GM21723 (cell line): Measurements from ENCODE around the gene WDR70.
"Not testable (repeated sequence)": the region's sequence is repeated elsewhere in the genome, so short reads cannot be mapped to it uniquely, and the experiment has no call there.

Source experiments
- ATAC-seq: cut with Tn5 transposase; IDR thresholded peaks from one replicate; pipeline ENCODE4 v1.9.1; 2021; ENCODE audit warnings: mild to moderate bottlenecking, moderate library complexity; ENCODE audit not compliant: unreplicated experiment

The WDR70 gene

DNA sequence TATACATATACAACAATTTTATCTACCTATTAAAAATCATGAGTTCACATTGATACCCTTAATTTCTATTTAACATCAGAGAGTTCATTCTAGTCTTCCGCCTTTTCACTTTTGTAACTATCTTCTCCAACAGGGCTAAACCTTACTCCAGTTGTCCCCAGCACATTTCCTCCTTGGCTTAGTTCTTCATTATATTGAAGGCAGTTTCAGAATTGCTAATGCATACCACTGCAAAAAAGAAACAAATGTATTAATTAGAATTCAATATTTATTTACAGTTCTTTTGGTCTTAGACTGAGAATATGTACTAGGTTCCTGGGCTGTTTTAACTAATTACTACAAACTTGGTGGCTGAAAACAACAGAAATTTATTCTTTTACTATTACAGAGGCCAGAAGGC lies 132.5 kb downstream of the WDR70 start:
- ATAC-seq, result no peak

DNA sequence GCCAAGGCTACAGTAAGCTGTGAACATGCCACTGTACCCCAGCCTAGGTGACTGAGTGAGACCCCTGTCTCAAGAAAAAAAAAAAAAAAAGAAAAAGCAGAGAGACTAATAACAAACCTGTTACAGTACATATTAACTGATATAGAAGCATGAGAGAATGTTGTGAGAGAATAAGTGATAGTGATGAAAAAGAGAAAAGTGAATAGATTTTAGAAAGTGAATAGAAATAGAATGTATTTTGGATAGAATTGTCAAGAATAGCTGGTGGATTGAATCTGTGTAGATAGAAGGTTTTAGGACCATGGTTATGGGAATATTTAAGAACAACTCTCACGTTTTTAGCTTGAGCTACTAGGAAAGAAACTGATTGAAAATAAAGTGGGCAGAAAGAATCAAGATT lies 135.8 kb downstream of the WDR70 start:
- ATAC-seq, result no peak

DNA sequence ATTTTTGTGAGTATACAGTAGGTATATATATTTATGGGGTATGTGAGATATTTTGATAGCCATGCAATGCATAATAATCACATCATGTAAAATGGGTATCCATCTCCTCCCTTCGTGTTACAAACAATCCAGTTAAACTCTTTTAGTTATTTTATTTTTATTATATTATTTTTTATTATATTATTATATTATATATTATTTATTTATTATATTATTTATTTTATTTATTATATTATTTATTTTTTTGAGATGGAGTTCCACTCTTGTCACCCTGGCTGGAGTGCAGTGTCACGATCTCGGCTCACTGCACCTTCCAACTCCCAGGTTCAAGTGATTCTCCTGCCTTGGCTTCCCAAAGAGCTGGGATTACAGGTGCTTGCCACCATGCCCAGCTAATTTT lies 138.6 kb downstream of the WDR70 start:
- no peak for ATAC-seq

DNA sequence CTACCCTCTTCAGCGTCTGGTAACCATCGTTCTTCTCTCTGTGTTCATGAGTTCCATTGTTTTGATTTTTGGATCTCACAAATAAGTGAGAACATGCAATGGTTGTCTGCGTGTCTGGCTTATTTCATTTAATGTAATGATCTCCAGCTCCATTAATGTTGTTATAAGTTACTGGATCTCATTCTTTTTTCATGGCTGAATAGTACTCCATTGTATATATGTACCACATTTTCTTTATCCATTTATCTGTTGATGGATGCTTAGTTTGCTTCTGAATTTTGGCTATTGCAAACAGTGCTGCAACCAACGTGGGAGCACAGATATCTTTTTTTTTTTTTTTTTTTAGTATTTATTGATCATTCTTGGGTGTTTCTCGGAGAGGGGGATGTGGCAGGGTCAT lies 139.2 kb downstream of the WDR70 start:
- not testable (repeated sequence) for ATAC-seq

DNA sequence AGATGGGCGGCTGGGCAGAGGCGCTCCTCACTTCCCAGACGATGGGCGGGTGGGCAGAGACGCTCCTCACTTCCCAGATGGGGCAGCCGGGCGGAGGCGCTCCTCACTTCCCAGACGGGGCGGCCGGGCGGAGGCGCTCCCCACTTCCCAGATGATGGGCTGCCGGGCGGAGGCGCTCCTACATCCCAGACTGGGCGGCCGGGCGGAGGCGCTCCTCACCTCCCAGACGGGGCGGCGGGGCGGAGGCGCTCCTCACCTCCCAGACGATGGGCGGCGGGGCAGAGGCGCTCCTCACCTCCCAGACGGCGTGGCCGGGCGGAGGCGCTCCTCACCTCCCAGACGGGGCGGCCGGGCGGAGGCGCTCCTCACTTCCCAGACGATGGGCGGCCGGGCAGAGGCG lies 140.2 kb downstream of the WDR70 start:
- no peak for ATAC-seq

DNA sequence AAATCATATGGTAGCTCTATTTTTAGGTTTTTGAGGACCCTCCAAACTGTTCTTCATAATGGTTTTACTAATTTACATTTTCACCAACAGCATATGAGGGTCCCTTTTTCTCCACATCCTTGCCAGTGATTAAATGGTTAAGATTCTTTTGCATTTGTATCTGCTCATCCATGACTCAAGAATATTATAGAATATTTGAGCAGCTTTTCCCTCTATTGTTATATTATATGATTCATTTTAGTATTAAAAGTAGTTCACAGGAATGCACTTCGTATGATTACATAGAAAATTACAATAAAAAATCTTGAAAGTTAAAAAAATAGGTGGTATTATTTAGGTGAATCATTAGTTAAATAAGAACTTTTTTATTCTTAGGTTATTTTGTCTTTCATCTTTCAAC lies 140.7 kb downstream of the WDR70 start:
- ATAC-seq, result no peak

DNA sequence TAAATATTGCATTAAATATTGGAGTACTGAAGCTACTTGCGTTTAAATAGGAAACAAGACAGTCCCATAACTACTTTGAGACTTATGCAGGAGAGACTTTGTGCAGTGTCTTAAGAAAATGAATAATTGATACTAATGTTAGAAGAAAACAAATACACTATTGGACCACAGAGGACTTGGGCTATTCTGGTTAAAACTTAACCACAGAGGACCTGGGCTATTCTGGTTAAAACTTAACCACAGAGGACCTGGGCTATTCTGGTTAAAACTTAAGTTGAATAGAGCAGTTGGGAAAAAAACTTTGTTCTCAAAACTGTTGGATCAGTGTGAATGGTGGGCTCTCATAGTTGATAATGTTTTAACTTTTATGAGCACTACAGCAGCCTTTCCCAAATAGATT lies 141.7 kb downstream of the WDR70 start:
- ATAC-seq, result no peak

DNA sequence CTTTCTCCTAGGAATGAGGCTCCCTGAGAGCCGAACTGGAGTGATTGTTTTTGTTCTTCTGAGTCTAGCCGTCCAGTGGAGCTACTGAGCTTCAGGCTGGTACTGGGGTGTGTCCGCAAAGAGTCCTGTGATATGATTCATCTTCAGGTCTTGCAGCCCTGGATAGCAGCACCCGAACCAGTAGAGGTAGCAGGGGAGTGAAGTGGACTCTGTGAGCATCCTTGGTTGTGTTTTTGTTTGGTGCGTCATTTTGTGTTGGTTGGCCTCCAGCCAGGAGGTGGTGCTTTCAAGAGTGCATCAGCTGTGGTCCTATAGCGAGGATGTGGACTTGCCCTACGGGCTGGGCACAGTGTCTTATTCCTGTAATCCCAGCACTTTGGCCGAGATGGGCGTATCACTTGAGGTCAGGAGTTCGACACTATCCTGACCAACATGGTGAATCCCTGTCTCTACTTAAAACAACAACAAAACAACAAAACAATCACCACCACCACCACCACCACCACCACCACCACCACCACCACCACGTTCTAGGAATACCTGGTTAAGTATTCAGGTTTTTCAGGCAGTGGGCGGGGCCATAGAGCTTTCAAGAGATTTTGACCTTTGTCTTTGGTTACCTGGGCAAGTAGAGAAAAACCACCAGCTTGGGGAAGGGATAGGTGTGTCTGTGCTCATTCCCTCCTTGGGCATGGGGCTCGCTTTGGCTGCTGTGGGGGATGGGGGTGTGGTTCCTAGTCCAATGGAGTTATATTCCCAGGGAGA lies 154.0 kb downstream of the WDR70 start:
- ATAC-seq, result no peak

DNA sequence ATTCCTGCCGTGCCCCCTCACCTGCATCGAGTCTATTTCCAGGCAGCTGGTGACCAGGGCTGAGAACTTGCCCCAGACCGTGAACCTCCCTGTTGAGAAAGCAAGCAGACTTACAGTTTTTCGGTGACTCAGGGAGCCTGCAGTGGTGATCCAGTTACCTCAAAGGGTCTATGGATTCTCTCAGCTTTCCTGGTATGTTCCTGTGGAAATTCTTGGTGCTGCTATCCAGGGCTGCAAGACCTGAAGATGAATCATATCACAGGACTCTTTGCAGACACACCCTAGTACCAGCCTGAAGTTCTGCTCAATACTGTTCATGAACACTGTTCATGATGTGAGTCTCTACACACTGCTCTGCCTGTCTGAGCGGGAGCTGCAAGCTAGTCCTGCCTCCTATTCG lies 154.7 kb downstream of the WDR70 start:
- ATAC-seq, result no peak

DNA sequence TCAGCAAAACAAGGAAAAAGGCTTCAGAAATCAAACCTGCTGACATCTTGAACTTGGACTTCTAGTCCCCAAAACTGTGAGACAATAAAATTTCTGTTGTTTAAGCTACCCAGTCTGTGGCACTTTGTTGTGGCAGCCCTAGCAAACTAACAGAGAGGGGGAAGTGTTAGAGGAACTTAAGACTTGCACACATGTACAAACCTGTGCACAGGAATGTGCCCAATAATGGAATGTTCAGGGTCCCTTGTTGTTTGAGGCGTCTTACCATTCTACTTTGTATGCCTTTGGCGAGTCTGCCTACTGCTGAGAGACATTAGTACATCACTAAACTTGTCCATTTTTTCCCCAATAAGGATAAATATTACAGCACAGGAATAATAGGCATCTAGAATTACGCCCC lies 160.3 kb downstream of the WDR70 start:
- no peak for ATAC-seq

DNA sequence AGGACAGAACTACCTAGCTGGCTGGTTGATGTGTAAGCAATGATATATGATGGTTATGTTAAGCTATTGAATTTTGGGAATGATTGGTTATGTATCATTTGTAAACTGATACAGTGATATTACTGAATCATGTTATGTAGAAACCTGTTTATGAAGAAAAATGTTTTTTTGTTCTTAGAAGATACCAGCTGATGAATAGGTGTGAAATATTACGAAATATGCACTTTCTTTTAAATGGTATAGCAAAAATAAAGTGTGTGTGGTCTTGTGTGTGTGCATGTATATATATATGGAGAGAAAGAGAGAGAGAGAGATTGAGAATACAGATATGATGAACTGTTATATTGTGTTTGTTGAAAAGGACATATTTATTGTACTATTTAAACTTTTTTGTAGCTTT lies 164.1 kb downstream of the WDR70 start:
- no peak for ATAC-seq

DNA sequence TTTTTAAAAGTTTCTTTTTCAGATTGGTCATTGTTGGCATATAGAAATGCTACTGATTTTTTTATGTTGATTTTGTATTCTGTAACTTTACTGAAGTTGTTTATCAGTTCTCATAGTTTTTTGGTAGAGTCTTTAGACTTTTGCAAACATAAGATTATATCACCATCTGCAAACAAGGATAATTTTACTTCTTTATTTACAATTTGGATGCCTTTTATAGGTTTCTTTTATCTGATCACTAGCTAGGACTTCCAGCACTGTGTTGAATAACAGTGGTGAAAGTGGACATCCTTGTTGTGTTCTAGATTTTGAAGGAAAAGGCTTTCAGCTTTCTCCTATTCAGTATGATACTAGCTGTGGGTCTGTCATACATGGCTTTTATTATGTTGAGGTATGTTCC lies 170.3 kb downstream of the WDR70 start:
- ATAC-seq, result no peak

DNA sequence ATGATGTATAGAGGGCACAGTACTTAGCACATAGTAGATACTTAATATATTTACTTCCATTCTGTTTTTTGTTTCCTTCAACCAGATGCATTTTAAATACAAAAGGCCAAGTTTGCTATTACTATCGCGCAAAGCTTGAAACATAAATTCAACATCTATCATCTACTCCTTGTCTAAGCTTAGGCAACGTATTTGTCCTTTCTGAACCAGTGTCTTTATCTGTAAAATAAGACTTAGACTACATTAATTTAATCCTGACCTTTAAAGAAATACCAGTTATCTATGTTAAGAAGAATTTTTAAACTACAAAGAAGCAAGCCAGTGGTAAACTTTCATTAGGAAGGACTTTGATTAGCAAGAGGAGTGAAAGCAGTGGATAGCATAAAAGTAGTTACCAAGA lies 173.0 kb downstream of the WDR70 start:
- no peak for ATAC-seq

DNA sequence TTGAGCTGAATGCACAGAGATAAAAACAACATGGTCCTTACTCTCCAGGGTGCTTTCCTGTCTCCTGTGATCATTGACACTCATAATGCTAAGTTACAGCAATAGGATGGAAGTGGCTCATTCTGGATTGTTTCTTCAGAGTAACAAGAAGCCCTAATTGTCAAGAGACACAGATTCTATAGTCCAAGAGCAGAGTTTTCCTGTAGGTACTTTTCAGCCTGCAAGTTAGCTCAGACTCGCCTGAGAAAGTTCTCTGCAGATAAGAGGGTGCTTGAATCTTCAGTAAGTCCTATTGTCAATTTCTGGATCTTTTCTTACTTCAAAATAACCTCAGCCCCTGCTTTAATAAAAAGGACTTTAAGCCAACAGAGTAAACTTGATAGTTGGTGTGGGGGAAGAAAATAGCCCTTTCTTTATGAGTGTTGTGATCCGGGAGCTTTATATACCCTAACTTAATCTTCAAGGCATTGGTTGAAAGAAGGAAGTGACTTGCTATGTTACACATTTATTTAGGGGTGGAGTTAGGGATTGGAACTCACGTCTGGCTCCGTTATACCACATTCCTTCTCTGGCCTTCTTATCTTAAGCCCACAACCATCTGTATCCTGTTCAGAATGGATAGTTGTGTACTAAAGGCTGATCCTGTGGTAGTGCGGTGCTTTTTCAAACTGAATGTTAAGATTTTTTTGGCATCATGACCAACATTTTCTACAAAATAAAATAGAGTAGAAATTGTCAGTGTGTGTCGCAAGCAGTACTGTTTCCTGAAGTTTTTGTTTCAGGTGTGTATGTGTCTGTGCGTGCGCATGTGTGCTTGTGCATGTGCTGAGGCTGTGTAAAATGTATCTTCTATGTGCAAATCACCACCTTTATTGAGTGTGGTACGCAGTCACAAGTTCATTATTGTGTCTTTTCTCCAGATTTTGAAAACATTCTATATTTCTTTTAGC lies 173.9 kb downstream of the WDR70 start:
- ATAC-seq, result no peak

DNA sequence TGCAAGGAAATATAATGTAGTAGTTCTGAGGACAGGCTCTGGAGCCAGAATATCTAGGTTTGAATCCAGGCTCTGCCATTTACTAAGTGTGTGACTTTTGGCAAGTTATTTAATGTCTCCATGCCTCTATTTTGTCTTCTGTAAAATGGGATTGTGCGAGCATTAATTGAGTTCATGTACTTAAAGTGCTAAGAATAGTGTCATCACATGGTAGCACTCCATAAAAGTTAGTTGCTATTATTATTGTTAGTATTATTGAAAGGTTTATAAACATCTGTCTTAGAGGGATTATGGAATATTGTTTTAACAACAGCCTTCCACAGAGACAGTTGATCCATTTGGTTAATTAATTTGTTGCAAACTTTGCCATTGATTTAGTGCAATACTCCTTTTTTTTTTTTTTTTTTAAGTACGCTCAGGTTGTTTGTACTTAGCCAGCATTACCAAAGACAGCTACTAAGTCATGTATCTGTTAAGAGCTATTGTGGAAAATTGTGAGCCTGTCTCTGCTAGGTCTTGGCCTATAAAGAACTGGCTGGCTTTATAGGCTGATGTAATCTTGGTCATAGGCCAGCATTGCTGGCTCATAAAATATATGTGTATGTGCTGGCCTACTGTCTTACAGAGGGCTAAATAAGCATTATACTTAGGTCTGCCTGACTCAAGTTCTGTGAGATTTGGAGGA lies 174.7 kb downstream of the WDR70 start:
- no peak for ATAC-seq

DNA sequence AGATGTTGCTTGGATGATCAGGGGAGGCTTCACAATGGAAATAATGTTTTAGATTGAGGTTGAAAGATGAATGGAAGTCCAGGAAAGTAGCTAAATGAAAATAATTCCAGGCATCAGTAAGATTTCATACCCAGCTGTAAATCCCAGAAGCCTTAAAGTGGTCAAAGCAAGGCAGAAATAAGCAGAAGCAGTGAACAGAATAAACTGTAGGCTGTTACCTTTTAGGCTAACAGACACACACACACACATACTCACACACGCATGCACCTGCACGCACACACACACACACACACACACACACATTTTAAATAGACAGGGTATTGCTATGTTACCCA lies 175.3 kb downstream of the WDR70 start:
- ATAC-seq, result no peak

DNA sequence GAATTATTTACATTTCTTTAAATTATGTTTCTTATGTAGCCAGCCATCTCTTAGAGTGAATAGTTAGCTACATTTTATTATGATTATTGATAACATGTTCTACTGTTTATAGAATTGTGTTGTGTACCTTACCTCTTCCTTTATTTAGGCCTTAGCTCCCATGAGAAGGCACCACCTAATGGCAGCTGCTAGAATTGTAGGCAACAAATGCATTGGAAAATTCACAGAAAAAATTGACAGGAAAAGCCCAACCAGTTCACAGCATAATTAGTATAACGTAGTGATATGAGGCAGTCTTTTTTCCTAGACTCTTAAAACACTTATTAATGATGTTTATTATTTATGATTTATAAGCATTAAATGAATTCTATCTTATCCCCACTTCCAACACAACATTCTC lies 175.8 kb downstream of the WDR70 start:
- ATAC-seq, result no peak

DNA sequence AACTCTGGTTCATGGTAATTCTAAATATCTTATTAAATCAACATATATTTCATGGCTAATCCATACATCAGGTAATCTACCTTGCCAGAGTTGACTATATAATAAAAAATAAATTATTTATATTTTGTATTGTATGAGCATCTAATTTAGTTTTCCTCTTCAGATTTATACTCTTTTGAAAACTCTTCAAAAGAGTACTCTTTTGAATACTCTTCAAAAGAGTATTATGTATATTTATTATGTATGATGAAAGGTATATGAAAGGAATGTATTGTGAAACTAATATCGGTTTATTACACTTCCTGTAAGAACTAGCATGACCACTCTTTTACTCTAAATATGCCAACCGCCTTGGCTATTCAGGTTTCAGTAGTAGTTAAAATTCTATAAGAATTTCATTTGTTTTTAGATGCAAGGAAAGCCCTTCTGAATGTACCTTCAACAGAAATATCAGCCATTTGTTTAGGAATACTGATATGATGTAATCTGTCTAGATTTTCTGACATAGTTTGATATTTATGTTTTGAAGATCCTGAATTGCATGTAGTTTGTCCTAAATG lies 178.7 kb downstream of the WDR70 start:
- ATAC-seq, result no peak

DNA sequence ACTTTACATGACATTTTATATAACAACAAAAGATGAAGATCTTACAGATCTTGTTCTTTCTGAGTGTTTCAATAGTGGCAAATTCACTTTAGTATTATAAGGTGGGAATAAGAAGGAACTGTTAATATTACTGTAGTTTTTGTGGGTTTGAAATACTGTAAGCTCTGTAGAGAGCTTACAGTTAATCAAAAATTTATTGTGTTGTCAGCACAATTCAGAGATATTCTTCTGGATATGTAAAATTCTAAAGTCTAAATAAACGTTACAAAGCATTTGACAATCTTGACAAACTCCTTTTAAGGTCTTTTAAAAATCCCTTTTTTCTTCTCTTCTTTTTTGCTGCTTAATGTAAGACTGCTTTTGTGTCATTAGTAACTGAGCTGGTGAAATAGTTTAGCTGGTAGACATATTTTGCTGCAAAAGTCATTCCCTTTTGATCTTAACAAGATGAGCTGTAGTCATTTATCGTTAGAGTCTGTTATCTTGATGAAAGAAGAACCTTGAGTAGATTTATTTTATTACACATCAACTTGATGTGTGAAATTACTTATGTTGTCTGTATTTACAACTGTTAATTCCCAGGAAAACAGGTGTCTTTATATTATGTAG lies 186.0 kb downstream of the WDR70 start:
- ATAC-seq, result no peak

DNA sequence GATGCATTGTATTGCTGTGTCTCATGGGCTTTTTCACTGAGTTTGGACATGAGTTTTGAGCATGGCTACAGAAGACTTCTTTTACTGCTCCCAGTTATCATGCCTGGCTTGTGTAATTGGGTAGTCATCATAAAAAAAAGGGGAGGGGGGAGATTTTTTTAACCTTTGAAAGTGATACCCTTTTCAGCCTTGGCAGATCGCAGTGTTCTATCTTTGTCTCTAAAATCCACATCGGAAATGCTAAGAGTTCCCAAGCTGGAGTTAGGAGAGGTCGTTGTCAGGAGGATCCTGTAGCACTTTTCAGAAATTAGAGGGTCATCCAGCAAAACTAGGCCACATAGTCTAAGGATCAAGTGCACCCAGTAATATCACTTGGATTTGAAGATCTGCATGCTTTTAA lies 188.4 kb downstream of the WDR70 start:
- ATAC-seq, result no peak
